PC-3 (cell line): ENCODE data around the gene PDSS1. TPM values are rescaled to one million over a fixed set of nuclear protein-coding genes. Genes with fewer than 3 reads are reported as not detected.

ENCODE experiments used
- ATAC-seq: fragments of 200-7000 bp; cut with Tn5 transposase; 2 replicates; pipeline ENCODE4 v1.9.1; 2020; ENCODE audit warnings: mild to moderate bottlenecking, moderate library complexity
- BruUV-seq: library from RNA; stranded (reverse); fragments of 400-500 nt; replicated peaks from 2 replicates; lab custom pipeline; 2021; lab: Mats Ljungman, UMichigan
- CTCF ChIA-PET: fragments of 300-600 bp; sonication (Branson Sonifier 250); formaldehyde crosslinking; loops from one replicate; lab custom pipeline; 2022; ENCODE audit warnings: antibody characterized with exemption; lab: Charles Lee
- POLR2A ChIA-PET: fragments of 300-600 bp; sonication (Branson Sonifier 250); formaldehyde crosslinking; loops from one replicate; lab custom pipeline; 2022; ENCODE audit warnings: antibody characterized with exemption; ENCODE audit not compliant: unreplicated experiment; lab: Charles Lee
- DNase-seq: peaks from one replicate; pipeline ENCODE4 v3.0.0-alpha.2; 2015
- H2AFZ ChIP-seq: fragments of 300-600 bp; sonication (generic); 2 replicates; pipeline ENCODE4 v1.6.0; 2016; ENCODE audit warnings: antibody characterized with exemption, low read length
- H3F3A ChIP-seq: fragments of 300-600 bp; sonication (generic); one replicate; pipeline ENCODE4 v1.6.0; 2017; ENCODE audit warnings: antibody characterized with exemption, low read length, control low read depth, mild to moderate bottlenecking; ENCODE audit not compliant: unreplicated experiment
- H3K27ac ChIP-seq: fragments of 300-600 bp; sonication (generic); 2 replicates; pipeline ENCODE4 v1.5.1; 2016; ENCODE audit warnings: mild to moderate bottlenecking, low read length
- H3K27me3 ChIP-seq: fragments of 300-600 bp; sonication (generic); 2 replicates; pipeline ENCODE4 v1.6.1; 2016; ENCODE audit warnings: low read length, mixed read lengths
- H3K36me3 ChIP-seq: fragments of 300-600 bp; sonication (generic); 2 replicates; pipeline ENCODE4 v1.6.1; 2016; ENCODE audit warnings: low read depth, mixed run types, low read length, mixed read lengths
- H3K4me1 ChIP-seq: fragments of 300-600 bp; sonication (generic); 2 replicates; pipeline ENCODE4 v1.5.1; 2016; ENCODE audit warnings: low read length; ENCODE audit not compliant: insufficient read depth
- H3K4me2 ChIP-seq: fragments of 300-600 bp; sonication (generic); 2 replicates; pipeline ENCODE4 v1.6.0; 2016; ENCODE audit warnings: low read length
- H3K4me3 ChIP-seq: fragments of 300-600 bp; sonication (generic); 2 replicates; pipeline ENCODE4 v1.5.1; 2016; ENCODE audit warnings: mild to moderate bottlenecking, low read length, mixed read lengths
- H3K79me2 ChIP-seq: fragments of 300-600 bp; sonication (generic); 2 replicates; pipeline ENCODE4 v1.6.1; 2017; ENCODE audit warnings: low read length, mixed read lengths
- H3K9ac ChIP-seq: fragments of 300-600 bp; sonication (generic); 2 replicates; pipeline ENCODE4 v1.6.0; 2016; ENCODE audit warnings: mild to moderate bottlenecking, low read length
- H3K9me2 ChIP-seq: fragments of 300-600 bp; sonication (generic); replicated peaks from 2 replicates; pipeline ENCODE4 v1.6.1; 2016; ENCODE audit warnings: mixed run types, low read length, mixed read lengths
- H3K9me3 ChIP-seq: fragments of 300-600 bp; sonication (generic); 2 replicates; pipeline ENCODE4 v1.6.1; 2016; ENCODE audit warnings: low read length, mixed read lengths
- H4K20me1 ChIP-seq: fragments of 300-600 bp; sonication (generic); 2 replicates; pipeline ENCODE4 v1.6.1; 2016; ENCODE audit warnings: low read length, mixed read lengths
- CTCF ChIP-seq: fragments of 300-600 bp; sonication (generic); conservative IDR thresholded peaks from 2 replicates; pipeline ENCODE4 v1.5.1; 2017; ENCODE audit warnings: antibody characterized with exemption, low read depth, mild to moderate bottlenecking, low read length
- EZH2 ChIP-seq: fragments of 300-600 bp; sonication (generic); IDR thresholded peaks from one replicate; pipeline ENCODE4 v1.6.1; 2017; ENCODE audit warnings: antibody characterized with exemption, mild to moderate bottlenecking, low read length; ENCODE audit not compliant: unreplicated experiment
- EZH2phosphoT487 ChIP-seq: fragments of 300-600 bp; sonication (generic); IDR thresholded peaks from 2 replicates; pipeline ENCODE4 v1.6.1; 2018; ENCODE audit warnings: mild to moderate bottlenecking, antibody characterized with exemption, low read length, borderline replicate concordance
- intact Hi-C: fragments of 100-400 bp; cut with micrococcal nuclease; formaldehyde crosslinking; loops from 2 replicates; pipeline ENCODE4 v1.9.0; 2023
- total RNA-seq: library from RNA; depleted of rRNA; stranded (reverse); fragments of >200 nt; gene quantifications from 2 replicates; pipeline ENCODE4 v1.2.3, GENCODE V29; 2014

Gene PDSS1
- total RNA-seq, 1 experiment from 2014 or later, result 16.8 TPM

GRCh38 chr10:26733750-26734568 is 36.5 kb downstream of the PDSS1 start:
- H3K36me3 ChIP-seq, result peaks cover 9% of the 10 kb centered on the region
- TF ChIP-seq CTCF (no peak), EZH2 (no peak), EZH2phosphoT487 (no peak)
- H3K9ac ChIP-seq, result no peak overlapping the region
- intact Hi-C loops, result no loop called here
- H3F3A ChIP-seq, result no peaks in the 10 kb centered on the region
- H3K9me3 ChIP-seq, result no peaks in the 10 kb centered on the region
- no TSS peak for BruUV-seq
- H2AFZ ChIP-seq, result no peak overlapping the region
- H3K4me1 ChIP-seq, result peaks cover 6% of the 10 kb centered on the region; the same call in 1 of the 2 replicates
- ChIA-PET POLR2A (no interaction called here), CTCF (no interaction called here)
- no peaks in the 10 kb centered on the region for H3K9me2 ChIP-seq
- no peak overlapping the region for H3K4me3 ChIP-seq
- no peaks in the 10 kb centered on the region for H4K20me1 ChIP-seq
- H3K4me2 ChIP-seq, result no peak overlapping the region
- no peak overlapping the region for H3K27ac ChIP-seq
- DNase-seq (no peak), ATAC-seq (no peak)
- no peaks in the 10 kb centered on the region for H3K27me3 ChIP-seq
- no peaks in the 10 kb centered on the region for H3K79me2 ChIP-seq

- Histone ChIP-seq H3K4me2 (no peak overlapping the region), H3K36me3 (peaks cover 9% of the 10 kb centered on the region), H3F3A (no peaks in the 10 kb centered on the region), H3K27me3 (no peaks in the 10 kb centered on the region), H4K20me1 (no peaks in the 10 kb centered on the region), H2AFZ (no peak overlapping the region), H3K4me1 (no peaks in the 10 kb centered on the region), H3K27ac (no peak overlapping the region), H3K4me3 (no peak overlapping the region), H3K79me2 (no peaks in the 10 kb centered on the region), H3K9me3 (no peaks in the 10 kb centered on the region), H3K9ac (no peak overlapping the region), H3K9me2 (no peaks in the 10 kb centered on the region)
- ATAC-seq (no peak), DNase-seq (no peak)
- intact Hi-C loops, result no loop called here
- ChIA-PET CTCF (no interaction called here), POLR2A (no interaction called here)
- no TSS peak for BruUV-seq
- TF ChIP-seq CTCF, result no peak
Measured at GRCh38 chr10:26735435-26735834, 37.9 kb downstream of the PDSS1 start.

GRCh38 chr10:26737730-26738129 is 40.2 kb downstream of the PDSS1 start:
- Histone ChIP-seq H3K9ac (no peak overlapping the region), H3K4me3 (no peak overlapping the region), H3K27ac (no peak overlapping the region), H3K79me2 (no peaks in the 10 kb centered on the region), H3K4me1 (no peaks in the 10 kb centered on the region), H3K9me2 (no peaks in the 10 kb centered on the region), H3F3A (no peaks in the 10 kb centered on the region), H3K36me3 (peaks cover 12% of the 10 kb centered on the region), H3K4me2 (no peak overlapping the region), H3K9me3 (no peaks in the 10 kb centered on the region), H4K20me1 (no peaks in the 10 kb centered on the region), H2AFZ (no peak overlapping the region), H3K27me3 (no peaks in the 10 kb centered on the region)
- intact Hi-C loops, result no loop called here
- TF ChIP-seq EZH2, result no peak
- no peak for TF ChIP-seq EZH2phosphoT487
- no peak for TF ChIP-seq CTCF
- POLR2A ChIA-PET, result no interaction called here
- CTCF ChIA-PET, result no interaction called here
- BruUV-seq, result no TSS peak
- no peak for ATAC-seq
- DNase-seq, result no peak
